ENCODE data around the gene UBE3D.
"Not testable (repeated sequence)": the region's sequence is repeated elsewhere in the genome, so short reads cannot be mapped to it uniquely, and the experiment has no call there.

The UBE3D gene

DNA sequence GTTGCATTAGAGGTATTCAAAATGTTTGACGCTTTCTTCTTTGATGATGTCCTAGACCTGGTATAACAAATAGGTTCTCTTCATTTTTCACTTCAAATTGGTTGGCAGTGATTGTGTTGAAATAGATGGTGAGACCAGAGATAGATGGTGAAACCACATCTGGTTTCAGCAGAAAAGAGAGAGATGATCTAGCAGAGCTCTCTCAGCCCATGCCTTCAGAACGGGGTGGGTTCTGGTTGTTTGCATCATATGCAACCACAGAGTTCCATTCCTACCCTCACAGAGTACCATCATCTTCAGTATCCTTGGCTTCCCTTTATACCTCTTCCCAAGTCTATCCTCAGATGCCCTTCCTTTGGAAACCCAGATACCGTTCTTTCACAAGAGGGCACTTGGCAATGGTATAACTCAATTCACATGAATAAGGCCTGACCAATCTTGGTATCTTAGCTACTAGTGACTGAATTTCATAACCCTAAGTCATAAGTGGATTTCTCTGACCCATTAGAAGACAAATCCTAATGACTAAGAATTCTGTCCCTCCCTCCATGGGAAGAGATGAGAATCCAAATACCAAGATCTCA, 93.7 kb downstream of the UBE3D start:
- DNase-seq (ENCODE audit: low spot score): no peak

DNA sequence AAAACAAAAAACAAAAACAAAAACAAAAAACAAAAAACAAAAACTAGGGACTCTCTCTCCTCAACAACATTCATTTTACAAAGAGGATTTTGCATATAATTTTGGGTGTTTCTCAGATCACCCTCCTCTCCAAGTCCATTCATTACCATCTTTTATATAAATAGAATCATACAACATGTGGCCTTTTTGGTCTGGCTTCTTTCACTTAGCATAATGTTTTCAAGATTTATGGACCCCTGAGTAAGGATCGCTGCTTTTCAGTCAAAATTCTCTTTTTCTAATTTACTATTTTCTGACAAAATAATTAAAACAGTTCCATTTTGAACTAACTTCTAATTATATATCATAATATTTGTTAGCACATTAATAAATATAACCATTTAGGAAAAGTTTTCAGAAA, 94.8 kb downstream of the UBE3D start:
- no peak for DNase-seq (ENCODE audit: low spot score)

DNA sequence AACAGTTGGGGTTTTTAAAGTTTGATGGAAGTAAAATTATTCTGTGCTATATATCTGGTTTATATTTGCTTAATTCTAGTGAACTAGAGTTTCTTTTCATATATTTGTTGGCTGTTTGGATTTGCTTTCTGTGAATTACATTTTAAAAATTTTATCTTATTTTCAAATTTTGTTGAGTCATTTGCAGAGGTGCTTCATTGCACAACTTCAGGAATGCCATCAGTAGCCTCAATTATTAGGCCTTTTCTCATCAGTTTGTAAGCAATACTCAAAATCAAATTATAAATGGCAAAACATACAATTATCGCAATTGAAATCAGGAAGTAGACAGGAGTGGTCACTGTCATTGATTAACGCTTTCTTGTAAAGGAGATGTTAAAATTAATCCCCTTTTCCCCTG, 96.9 kb downstream of the UBE3D start:
- DNase-seq (ENCODE audit: low spot score): no peak

DNA sequence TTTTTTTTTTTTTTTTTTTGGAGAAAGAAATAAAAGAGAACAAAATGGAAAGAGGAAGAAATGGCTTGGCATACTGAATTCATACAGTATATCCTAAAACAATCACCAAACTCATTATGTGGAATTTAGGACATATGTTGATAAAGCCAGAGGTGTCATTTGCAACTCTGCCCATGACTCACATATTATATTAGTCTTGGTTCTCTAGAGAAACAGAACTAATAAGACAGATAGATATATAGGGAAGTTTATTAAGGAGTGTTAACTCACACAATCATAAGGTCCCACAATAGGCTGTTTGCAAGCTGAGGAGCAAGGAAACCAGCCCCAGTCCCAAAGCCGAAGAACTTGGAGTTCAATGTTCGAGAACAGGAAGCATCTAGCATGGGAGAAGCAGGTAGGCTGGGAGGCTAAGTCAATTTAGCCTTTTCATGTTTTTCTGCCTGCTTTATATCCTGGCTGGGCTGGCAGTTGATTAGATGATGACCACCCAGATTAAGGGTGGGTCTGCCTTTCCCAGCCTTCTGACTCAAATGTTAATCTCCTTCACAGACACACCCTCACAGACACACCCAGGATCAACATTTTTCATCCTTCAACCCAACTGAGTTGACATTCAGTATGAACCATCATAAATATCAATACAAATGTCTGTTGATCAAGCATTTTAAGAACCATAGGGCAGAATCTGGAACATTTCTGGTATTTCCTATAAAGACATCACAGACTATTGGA, 102.3 kb downstream of the UBE3D start:
- DNase-seq (ENCODE audit: low spot score): no peak

DNA sequence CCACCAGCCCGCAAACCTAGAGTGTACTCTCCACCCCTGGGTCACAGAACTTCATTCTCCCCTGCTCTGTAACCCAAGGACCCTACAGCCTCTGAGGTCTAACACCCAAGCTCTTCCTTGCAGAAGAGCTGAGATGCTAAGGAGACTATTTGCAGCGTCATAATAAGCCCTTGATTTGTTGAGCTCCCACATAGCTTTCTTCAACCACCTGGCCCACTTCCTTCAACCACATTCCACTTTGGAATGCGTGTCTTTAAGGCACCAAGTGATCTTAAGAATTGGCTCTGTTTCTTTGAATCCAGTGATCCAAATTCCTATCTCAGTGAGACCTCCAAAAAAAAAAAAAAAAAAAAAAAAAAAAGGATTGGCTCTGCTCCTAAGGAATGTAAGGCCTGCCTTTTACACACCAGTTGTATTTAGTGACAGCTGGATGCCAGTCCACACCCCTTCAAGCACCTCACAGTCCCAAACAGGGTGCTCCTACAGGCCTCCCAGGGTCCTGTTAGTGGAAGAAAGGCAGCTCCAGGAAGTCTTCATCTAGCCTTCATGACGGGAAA, 106.2 kb downstream of the UBE3D start:
- DNase-seq (ENCODE audit: low spot score): no peak

DNA sequence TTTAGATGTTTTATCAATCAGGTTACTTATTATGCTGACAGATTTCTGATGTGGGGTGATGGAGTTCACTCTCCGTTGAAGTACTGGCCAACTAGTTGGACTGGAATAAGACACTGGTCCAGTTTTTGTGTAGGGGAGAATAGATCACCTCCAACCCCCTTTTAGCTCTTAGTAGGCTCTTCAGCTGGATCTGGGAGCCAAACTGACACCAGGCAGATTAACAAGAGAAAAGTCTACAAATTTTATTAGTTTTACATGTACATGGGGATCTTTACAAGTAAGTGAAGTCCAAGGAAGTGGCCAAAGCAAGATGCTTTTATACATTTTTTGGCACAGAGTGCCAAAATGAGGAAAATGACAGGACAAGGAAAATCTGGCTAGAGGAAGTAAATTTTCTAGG, 107.1 kb downstream of the UBE3D start:
- DNase-seq (ENCODE audit: low spot score): no peak

DNA sequence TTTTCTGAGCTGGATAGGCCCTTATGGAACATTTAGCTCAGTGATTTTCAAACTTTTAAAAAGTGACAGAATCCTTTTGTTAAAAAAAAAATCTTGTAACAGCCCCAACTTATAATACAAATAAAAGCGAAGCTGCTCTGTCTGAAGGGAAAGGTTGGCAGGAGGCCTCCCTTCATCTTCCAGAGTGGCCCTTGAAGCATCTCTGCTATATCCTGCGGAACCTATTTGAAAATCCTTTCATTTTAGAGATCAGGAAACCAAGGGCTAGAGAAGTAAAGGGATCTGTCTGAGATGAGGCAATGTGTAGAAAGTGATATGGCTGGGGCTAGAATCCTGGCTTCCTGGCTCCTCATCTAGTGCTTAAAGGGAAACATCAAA, 107.8 kb downstream of the UBE3D start:
- DNase-seq (ENCODE audit: low spot score): no peak

DNA sequence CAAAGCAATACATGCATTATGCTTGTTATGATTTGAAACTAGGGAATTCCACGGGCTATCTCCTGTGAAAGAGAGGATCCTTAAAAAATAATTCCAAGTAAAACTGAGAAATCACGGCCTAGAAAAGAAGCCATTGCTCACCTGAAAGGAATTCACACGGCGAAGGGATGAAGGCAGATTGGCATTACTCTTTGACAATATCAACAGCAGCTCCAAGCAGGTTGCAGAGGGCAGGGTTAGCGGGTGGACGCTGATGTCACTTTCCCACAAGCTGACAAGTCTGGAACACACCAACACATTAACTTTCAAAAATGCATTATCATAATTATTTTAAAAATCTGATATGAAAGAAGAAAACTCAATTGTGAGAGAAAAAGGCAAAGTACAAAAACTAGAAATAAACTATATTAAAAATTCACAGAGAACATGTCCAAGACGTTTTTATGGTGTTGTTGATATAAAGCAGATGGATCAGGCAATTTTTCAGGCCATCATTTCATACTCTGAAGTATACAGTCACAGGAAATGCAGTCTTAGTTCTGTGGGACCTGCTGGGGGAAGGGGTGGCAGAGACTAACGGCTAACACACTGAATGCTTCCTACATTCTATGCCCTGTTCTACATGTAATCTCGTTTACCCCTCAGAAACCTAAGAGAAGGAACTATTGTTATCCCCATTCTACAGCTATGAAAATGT, 108.3 kb downstream of the UBE3D start:
- DNase-seq (ENCODE audit: low spot score): no peak

DNA sequence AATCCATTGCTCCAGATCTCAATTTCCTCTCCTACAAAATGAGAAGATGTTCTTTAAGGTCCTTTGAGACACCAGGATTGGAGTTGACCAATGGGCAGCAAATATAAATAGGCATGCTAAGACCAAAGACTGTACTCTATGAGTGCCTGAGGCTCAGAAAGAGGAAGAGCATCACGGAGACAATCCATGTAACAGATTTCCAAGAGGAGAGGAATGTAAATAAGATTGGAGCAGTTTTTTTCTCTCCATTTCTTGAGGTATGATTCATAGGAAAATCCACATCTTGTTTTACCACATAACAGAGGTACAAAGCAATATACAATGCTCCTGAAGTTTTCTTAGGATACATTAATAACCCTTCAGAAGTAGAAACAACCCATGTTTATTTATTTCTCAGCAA, 109.8 kb downstream of the UBE3D start:
- DNase-seq (ENCODE audit: low spot score): no peak

DNA sequence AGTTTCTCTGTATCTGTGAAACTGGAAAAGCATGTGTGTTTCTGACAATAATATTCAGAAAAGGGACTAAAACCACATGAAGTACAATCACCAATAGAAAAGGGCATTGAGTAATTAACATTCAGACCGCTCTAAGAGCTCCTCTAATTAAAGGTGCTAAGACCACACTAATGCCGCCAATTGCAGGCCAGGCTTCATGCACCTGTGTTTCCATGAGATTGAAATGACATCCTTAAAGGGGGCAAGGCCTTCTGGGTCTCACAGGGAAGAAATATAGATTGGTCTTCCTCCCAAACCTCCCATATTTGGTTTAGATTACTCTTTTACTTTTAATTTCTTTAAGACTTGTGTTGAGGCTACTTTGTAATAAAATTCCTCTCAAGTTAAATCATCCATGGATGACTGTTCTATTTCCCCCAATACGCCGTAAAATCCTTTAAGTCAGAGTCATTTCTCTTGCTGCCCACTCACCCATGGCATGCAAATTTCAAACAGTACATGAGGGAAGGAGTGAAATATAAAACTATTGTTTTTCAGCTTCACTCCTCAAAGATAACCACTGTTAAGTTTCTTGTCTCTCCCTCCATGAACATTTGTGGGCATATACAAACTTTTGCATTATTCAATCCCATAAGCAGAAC, 110.6 kb downstream of the UBE3D start:
- DNase-seq (ENCODE audit: low spot score): no peak

DNA sequence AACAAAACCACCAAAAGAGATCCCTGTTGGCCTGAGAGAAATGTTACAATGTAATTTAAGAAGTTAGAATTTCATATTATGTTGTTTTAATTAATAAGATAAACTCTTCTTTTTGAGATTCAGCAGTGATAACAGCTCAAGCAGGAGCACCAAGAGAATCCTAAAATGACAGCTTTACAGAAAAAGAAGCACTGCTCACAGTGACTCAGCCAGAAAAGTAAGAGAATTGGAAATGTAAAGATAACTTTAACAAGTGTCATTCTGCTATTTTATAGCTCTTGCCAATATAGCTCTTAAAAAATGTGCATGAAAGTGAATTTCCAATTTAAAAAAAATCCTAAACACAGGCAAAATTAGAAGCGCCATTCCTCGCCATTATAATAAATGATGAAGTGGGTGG, 111.3 kb downstream of the UBE3D start:
- DNase-seq (ENCODE audit: low spot score): no peak

DNA sequence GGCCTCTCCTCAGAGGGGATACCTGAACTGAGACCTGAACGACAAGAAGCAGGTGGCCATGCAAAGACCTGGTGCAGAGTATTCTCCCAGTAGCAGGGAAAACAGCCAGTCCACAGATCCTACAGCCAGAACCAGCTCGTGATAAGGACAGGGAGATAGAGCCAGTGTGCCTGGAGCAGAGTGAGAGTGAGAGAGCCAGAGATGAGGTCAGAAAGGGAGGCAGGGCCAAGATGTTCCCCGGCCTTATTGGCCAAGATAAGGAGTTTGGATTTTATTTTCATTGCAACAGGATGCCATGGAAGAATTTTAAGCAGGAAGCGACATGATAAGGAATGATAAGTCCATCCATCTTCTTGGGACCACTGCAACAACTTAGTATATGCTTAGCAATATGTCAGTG, 111.8 kb downstream of the UBE3D start:
- DNase-seq (ENCODE audit: low spot score): no peak

DNA sequence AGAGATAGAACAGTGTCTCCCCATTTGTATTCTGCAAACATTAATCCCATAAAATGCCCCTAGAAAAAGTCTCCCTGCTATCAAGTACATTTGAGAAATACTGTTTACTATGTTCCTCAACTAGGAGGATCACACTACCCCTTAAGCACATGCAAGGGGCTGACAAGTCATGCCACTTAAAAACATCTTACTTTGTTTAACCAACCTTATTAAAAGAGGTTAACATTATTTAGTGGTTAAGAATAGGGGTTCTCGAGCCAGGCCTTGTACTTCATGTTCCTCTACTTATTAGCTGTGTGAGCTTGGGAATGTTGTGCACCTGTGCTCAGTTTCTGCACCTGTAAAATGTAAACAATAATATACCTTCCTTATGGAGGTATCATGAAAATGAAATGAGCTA, 113.7 kb downstream of the UBE3D start:
- DNase-seq (ENCODE audit: low spot score): no peak

DNA sequence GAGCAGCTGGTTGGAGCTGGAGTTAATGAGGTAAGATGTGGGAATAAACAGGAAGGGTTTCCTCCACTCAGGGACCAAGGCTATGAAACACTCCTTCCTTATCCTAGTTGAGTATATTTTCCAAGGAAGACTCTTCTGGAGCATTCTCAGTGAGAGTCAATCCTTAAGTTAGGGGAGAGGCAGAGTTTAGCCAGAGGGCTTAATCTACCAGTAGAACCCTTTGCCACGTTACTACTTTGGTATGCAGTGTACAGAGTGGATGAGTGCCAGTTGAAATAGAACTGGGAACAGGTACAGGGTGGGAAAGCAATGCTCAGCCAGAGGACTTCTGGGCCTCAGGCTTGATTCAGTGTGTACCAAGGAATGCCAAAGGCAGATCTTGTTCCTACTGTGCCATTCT, 114.3 kb downstream of the UBE3D start:
- no peak for DNase-seq (ENCODE audit: low spot score)

DNA sequence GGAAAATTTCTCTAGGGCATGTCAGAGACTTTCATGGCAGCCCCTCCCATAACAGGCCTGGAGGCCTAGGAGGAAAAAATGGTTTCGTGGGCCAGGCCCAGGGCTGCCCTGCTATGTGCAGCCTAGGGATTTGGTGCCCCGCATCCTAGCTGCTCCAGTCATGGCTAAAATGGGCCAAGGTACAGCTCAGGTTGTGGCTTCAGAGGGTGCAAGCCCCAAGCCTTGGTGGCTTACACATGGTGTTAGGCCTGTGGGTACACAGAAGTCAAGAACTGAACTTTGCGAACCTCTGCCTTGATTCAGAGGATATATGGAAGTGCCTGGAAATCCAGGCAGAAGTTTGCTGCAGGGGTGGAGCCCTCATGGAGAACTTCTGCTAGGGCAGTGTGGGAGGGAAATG, 134.7 kb downstream of the UBE3D start:
- not testable (repeated sequence) for DNase-seq (ENCODE audit: low spot score)

DNA sequence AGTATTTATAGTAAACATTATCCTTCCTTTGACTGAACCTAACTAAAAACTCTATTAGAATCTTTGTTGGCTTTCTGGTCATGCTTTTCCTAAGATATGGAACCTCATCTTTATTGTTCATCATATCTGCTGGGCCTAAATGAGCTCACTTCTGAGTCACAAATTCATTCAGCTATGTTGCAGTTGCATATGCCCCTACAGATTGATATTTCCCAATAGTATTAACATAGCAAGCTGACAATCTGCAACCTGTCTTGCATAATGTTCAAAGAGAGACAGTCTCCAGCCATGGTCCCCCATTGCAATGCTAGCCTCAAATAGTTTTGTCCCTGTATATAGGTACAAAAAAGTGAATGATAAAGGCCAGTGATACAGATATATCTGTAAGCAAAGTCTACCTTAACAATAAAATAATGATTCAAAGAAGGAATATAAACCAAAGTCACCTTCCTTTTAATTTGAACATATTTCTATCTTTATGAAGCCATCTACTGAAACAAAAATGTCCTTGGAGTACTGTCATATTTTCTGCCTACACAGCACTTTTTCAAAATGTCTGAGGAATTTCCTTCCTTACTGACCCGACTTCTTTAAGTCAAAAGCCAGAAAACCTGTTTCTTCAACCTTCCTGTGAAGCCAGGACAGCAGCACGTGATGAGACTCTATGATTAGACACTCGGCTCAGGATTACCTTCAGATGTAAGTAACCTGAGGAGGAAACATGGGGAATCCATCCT, 140.7 kb downstream of the UBE3D start:
- no peak for DNase-seq (ENCODE audit: low spot score)

DNA sequence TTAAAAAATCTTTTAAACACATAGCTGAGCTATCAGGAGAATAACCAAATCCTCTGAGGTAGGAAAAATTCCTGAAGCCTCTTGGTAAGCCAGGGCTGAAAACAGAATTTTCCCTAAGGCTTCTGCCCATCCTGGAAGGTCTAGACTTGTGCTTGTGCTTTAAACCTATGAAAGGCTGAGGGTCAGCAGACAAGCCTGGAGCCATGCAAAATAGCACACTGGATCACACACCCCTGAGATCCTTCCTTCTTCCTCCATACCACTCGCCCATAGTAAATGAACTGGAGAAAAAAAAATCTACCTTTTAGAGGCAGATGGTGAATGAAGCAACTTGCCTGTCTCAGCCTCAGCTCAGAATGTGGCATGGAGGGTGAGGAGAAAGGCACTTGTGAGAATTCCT, 144.4 kb downstream of the UBE3D start:
- no peak for DNase-seq (ENCODE audit: low spot score)

DNA sequence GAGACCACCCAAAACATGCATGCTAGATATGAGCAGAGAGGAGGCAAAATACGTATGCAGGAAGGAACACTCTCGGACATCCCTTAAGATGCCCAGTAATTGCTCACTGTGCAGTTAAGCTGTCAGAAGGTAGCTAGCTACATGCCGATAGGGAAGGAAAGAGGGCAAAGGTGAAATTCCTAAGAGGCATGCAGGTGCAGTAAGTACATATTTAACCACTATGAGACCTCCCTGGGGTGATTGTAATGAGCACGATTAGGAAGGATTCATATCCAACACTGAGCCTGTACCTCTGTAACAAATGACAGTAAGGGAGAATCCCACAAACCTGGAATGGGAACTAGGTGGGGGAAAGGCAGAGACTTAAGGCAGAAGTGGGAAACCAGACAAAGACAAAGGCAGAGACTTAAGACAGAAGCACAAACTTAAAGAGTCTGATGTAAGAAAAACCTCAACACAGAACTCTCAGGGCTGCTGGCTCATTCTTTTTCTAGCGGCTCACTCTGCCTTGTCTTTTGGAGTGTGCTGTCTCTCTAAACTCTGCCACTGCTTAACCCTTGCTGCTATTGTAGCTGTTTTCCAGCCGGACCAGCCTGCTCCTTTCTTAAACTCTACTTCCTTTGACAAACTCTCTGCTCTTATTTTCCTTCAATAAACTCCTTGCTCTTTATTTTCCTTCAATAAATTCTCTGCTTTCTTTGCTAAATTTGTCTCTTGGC, 148.1 kb downstream of the UBE3D start:
- DNase-seq (ENCODE audit: low spot score): no peak

DNA sequence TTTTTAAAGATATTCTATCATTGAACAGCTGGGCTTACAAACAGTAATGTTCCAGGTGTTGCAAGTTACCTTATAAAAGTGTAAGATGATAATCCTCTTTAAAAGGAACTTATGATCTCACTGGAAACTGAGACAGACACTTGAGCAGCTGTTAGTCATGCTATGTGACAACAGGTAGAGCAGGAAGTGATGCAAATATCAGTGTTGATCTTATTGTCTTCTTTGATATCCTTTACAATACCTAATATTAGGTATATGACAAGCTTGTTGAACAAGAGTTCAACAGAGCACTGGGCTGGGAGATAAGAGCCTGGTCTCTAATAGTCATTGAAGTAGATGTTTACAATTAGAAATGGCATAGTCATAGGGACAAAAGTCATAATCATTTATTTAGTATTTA, 150.0 kb downstream of the UBE3D start:
- no peak for DNase-seq (ENCODE audit: low spot score)

DNA sequence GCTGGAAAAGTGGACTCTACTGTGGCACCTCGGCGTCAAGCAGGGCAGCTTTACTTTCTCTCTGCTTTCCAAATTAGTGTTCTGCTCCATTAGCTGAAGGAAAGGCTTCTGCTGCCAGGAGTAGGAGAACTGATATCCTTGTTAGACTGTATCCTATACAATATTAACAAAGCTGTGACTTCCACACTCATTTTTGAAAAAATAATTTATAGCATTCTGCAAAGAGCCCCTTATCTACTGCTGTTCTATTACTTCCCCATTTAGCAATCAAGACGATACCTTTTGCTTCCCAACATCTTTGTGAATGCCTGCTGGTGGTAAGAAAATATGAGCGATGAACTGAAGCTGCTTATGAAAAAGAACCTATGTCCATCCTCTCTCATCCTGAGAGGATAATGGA, 151.1 kb downstream of the UBE3D start:
- no peak for DNase-seq (ENCODE audit: low spot score)

DNA sequence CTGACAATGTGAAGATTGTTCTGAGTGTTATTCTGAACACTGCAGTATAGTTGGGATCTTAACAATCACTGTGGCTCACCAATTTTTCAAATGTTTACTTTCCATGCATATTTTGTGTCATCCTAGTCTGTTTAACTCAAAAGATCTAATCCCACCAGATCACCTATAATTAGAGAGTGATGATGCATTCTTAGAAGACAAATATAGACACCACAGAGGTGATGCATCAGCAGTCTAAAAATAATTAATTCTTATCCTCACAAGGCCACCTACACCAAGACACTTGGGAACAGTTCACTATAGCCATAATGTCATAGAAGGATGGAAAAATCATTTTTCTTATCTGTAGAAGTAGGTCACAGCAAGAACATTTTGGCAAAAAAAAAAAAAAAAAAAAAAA, 154.8 kb downstream of the UBE3D start:
- DNase-seq (ENCODE audit: low spot score): no peak

DNA sequence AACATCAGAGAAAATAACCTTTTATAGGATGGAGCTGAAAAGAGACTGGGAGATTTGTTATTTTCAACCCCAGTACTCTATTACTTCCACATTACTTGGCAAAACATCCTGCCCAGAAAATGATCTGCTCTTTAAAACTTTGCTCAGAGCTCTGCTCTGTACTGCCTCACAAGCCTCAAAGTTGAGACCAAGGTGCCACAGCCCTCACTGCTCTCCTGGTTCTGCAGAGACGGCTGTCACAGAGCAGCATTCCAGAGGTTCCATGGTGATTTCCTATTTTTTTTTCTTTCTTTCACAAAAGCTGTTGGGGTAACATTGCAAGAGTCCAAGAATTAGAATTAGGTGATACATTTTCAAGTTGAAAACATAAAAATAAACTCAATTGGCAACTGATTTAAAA, 155.2 kb downstream of the UBE3D start:
- DNase-seq (ENCODE audit: low spot score): no peak

All from COLO829 (cell line).